Gastroesophageal sphincter (tissue), 3 donors: Measurements from ENCODE around the gene SOX6.

Experiments
- CTCF ChIP-seq, 4 experiments: fragments of 200-600 bp in 2 of 4; fragments of 450-650 bp in 2 of 4; sonication (generic) in 1 of 4; IDR thresholded peaks; one replicate each; pipeline ENCODE4 v1.5.1; 2017 to 2019; ENCODE audit warnings: antibody characterized with exemption in 4 of 4, mild to moderate bottlenecking in 2 of 4, moderate library complexity in 2 of 4
- EP300 ChIP-seq: sonication (generic); formaldehyde crosslinking; IDR thresholded peaks from one replicate; pipeline ENCODE4 v1.6.1; 2017; ENCODE audit warnings: antibody characterized with exemption, mild to moderate bottlenecking

GRCh38 chr11:16372355-16372754 lies 16.0 kb upstream of the SOX6 start:
- TF ChIP-seq CTCF (IDR thresholded peaks at IDR 0.05) (no peak), EP300 (no peak)
